Activated CD8-positive, alpha-beta T cell treated with anti-CD3 and anti-CD28 coated beads, Interleukin-2, amount 10 ng/mL, durations not matched to agents 7 days and 5 days (primary cell): ENCODE data around the gene MKS1. TPM values are rescaled to one million over a fixed set of nuclear protein-coding genes. Genes with fewer than 3 reads are reported as not detected.

Experiments used
- ATAC-seq: fragments of 150-1000 bp; cut with Tn5 transposase; one replicate; pipeline ENCODE4 v1.10.0; 2021; ENCODE audit warnings: moderate library complexity
- CTCF ChIA-PET: fragments of 350-600 bp; sonication (Branson Sonifier 250); formaldehyde crosslinking; loops from one replicate; lab custom pipeline; 2021; ENCODE audit warnings: antibody characterized with exemption; lab: Charles Lee
- POLR2A ChIA-PET: fragments of 350-600 bp; sonication (Branson Sonifier 250); formaldehyde crosslinking; loops from one replicate; lab custom pipeline; 2021; ENCODE audit warnings: antibody characterized with exemption; lab: Charles Lee
- DNase-seq: peaks from one replicate; pipeline ENCODE4 v3.0.0-alpha.2; 2020
- H3K27ac Mint-ChIP-seq: one replicate; pipeline ENCODE4 v1.8.0; 2021; ENCODE audit warnings: mild to moderate bottlenecking, mixed read lengths
- H3K27me3 Mint-ChIP-seq: one replicate; pipeline ENCODE4 v1.8.0; 2021; ENCODE audit warnings: low read depth, mixed read lengths
- H3K36me3 Mint-ChIP-seq: one replicate; pipeline ENCODE4 v1.8.0; 2021; ENCODE audit warnings: low read depth, mixed read lengths
- H3K4me1 Mint-ChIP-seq: one replicate; pipeline ENCODE4 v1.8.0; 2021; ENCODE audit warnings: low read depth, mixed read lengths
- H3K4me3 Mint-ChIP-seq: one replicate; pipeline ENCODE4 v1.8.0; 2021; ENCODE audit warnings: mild to moderate bottlenecking, mixed read lengths
- H3K9me3 Mint-ChIP-seq: one replicate; pipeline ENCODE4 v1.8.0; 2022; ENCODE audit warnings: mixed read lengths; ENCODE audit not compliant: insufficient read depth
- total RNA-seq, 2 experiments: library from RNA; stranded (reverse); gene quantifications; one replicate each; pipeline ENCODE4 v1.2.3, GENCODE V29; 2021

The MKS1 gene
- total RNA-seq, 2 experiments from 2014 or later = 16.1 to 17.6 TPM

DNA sequence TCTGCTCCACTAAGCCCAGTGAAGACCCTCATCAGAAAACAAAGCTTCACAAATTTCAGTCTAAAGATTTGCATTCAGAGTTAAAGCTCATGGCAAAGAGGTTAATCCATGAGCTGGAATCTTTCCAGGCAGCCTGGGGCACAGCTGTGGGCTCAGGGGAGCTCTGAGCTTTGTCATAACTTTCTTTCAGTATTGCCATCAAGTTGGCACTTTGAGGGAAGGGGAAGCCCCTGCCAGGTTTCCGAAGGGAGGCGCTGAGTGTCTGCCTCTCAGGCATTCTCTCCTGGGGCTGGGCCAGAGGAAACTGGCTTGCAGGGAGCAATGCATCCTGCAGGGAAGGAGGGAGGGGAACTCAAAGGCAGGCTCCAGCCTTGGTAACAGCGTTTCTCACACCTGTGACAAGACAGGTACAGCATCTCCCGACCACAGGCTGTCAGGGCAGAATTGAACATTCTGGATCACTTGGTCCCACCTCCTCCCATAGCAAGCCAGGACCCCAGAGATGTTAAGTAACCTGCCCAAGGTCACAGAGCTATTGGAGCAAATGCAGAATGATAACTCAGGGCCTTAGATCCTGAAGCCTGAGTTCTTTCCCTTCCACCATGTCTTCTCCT is 23.2 kb upstream of the MKS1 start:
- H3K27me3 Mint-ChIP-seq = peaks cover 54% of the 10 kb centered on the region
- no peaks in the 10 kb centered on the region for H3K36me3 Mint-ChIP-seq
- ATAC-seq (no peak), DNase-seq (peak; percentile 18)
- H3K9me3 Mint-ChIP-seq = no peaks in the 10 kb centered on the region
- ChIA-PET POLR2A (interaction anchor here (0.6 kb wide), 1 partner anchor 113 kb away, joined by 3 read pairs; no protein-coding TSS in a partner anchor), CTCF (interaction anchor here (1.2 to 1.4 kb wide), 2 partner anchors 8 to 22 kb away, joined by 3 to 4 read pairs; no protein-coding TSS in a partner anchor)
- H3K27ac Mint-ChIP-seq = no peak overlapping the region
- H3K4me1 Mint-ChIP-seq = peaks cover 8% of the 10 kb centered on the region
- no peak overlapping the region for H3K4me3 Mint-ChIP-seq

DNA sequence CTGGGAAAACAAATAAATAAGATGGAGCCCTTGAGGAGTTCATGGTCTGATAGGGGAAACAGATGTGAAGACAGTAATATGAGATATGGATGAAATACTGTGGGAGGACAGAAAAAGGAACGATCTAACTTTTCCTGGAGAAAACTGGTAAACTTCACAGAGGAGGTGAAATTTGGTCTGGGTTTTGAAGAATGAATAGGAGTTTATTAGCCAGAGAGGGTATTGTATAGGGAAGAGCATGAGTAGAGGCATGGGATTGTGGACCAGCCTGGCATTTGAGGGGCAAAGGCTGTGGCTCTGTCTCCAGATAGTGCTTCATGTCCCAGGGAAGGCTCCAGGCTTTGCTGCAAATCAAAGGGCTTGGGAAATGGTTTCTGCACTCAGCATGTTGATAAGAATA is 20.9 kb upstream of the MKS1 start:
- ATAC-seq (no peak), DNase-seq (no peak)
- H3K27ac Mint-ChIP-seq = no peak overlapping the region
- CTCF ChIA-PET = no interaction called here
- H3K27me3 Mint-ChIP-seq = peaks cover 60% of the 10 kb centered on the region
- H3K4me1 Mint-ChIP-seq = peaks cover 5% of the 10 kb centered on the region
- no peaks in the 10 kb centered on the region for H3K36me3 Mint-ChIP-seq
- POLR2A ChIA-PET = no interaction called here
- no peaks in the 10 kb centered on the region for H3K9me3 Mint-ChIP-seq
- H3K4me3 Mint-ChIP-seq = no peak overlapping the region

DNA sequence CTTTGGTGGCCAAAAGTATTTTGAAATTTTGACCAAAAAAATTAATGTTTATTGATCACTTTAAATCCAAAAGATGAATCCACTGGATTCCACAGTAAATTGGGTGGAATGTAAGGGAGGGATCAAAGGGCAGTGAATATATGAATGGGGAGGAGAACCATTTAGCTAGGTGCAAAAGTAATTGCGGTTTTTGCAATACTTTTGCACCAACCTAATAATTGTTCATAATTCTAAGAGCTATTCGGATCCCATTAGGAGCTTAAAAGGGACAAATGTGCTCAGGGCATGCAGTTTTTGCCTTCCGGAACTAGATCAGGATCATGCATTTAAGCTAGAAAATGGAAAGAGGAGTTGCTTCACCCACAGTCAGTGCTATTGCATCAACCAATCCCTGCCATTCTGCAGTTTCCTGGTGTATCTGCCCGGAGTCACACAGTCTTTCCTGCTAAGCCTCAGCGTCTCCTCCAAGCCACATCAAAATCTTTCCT is 19.1 kb upstream of the MKS1 start, which contains the start of gene LPO:
Gene LPO, plus strand, starts transcription at position 438 of the 488 bp plus-strand sequence. CDS start 4,396 bp downstream, outside the sequence.
- Mint-ChIP-seq H3K9me3 (no peaks in the 10 kb centered on the region), H3K27ac (no peak within 1 kb of the TSS), H3K27me3 (peaks cover 59% of the 10 kb centered on the region), H3K4me1 (no peaks in the 10 kb centered on the region), H3K4me3 (no peak within 1 kb of the TSS), H3K36me3 (no peaks in the 10 kb centered on the region)
- ATAC-seq (no peak), DNase-seq (no peak)
- CTCF ChIA-PET = interaction anchor here (1.1 to 3.1 kb wide), 5 partner anchors 8 to 38 kb away, joined by 3 to 20 read pairs (median 4); partner anchors contain the start of gene MKS1
- POLR2A ChIA-PET = interaction anchor here (0.9 kb wide), 1 partner anchor 9 kb away, joined by 4 read pairs; no protein-coding TSS in a partner anchor

DNA sequence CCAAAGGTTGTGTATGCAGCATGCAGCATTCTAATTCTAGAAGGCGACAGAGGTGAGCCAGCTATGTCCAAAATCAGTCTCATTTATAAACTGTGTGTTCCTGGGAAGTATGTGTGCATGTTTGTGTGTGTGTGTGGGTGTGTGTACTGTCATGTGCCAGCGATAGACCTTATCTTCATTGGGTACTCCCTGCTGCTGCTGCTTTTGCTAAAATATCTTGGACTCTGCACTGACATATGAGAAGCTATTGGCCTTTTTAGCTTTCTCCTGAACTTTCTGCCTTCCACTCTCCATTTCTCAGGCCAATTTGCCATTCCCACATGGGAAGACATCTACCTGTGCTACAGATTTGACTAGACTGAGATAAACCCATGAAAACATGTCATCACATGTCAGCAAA is 17.3 kb upstream of the MKS1 start:
- Mint-ChIP-seq H3K27me3 (peaks cover 47% of the 10 kb centered on the region), H3K27ac (no peak overlapping the region), H3K4me1 (peaks cover 11% of the 10 kb centered on the region), H3K4me3 (no peak overlapping the region), H3K9me3 (no peaks in the 10 kb centered on the region), H3K36me3 (no peaks in the 10 kb centered on the region)
- peak; percentile 9 for DNase-seq
- CTCF ChIA-PET = interaction anchor here (0.8 to 3.1 kb wide), 6 partner anchors 9 to 211 kb away, joined by 3 to 20 read pairs (median 4); no protein-coding TSS in a partner anchor
- POLR2A ChIA-PET = interaction anchor here (0.6 kb wide), 1 partner anchor 69 kb away, joined by 3 read pairs; no protein-coding TSS in a partner anchor
- ATAC-seq = no peak

DNA sequence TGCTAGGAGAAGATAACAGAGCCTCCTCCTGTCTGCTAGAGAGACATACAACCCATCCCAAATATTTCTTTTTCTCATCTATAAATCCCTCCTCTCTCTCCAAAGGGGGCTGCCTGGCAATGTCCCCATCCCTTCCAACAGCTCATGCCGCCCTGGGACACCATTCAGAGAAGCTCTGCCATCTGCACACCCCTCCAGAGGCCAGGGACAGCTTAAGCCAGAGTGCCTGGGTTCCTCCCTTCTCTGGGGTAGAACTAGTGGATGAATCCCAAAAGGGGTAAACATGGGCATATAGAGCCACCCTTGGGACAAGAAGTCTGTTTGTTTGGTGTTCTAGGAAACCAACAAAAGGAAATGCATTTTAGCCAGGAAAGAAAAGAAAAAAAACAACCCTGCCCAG is 16.8 kb upstream of the MKS1 start:
- no peak overlapping the region for H3K27ac Mint-ChIP-seq
- no peak overlapping the region for H3K4me3 Mint-ChIP-seq
- CTCF ChIA-PET = interaction anchor here (1.1 to 1.6 kb wide), 3 partner anchors 12 to 35 kb away, joined by 4 to 7 read pairs (median 5); no protein-coding TSS in a partner anchor
- H3K27me3 Mint-ChIP-seq = peaks cover 48% of the 10 kb centered on the region
- POLR2A ChIA-PET = interaction anchor here (0.6 kb wide), 1 partner anchor 125 kb away, joined by 4 read pairs; no protein-coding TSS in a partner anchor
- H3K36me3 Mint-ChIP-seq = no peaks in the 10 kb centered on the region
- DNase-seq = no peak
- H3K9me3 Mint-ChIP-seq = no peaks in the 10 kb centered on the region
- H3K4me1 Mint-ChIP-seq = peaks cover 11% of the 10 kb centered on the region
- no peak for ATAC-seq

DNA sequence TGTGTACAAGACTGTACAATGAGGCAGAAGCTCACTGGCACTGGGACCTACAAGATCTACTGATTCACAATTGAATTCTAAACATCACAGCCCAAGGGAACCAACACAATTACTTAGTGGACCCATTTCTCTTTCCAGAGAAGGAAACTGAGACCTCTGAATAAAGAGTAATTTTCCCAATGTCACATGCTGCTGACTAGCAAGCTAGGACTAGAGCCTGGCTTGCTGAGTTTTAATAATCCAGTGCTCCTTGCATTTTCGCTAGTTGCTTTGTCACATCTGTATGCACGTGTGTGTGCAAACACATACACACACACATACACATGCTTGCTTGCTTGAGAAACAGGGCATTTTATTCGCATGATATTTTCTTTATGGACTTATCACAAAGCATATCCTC is 15.5 kb upstream of the MKS1 start:
- ChIA-PET POLR2A (no interaction called here), CTCF (interaction anchor here (1.2 kb wide), 2 partner anchors 16 to 34 kb away, joined by 3 to 5 read pairs; no protein-coding TSS in a partner anchor)
- ATAC-seq = no peak
- Mint-ChIP-seq H3K4me1 (peaks cover 11% of the 10 kb centered on the region), H3K27ac (no peak overlapping the region), H3K27me3 (peaks cover 39% of the 10 kb centered on the region), H3K36me3 (no peaks in the 10 kb centered on the region), H3K4me3 (no peak overlapping the region), H3K9me3 (no peaks in the 10 kb centered on the region)
- no peak for DNase-seq

DNA sequence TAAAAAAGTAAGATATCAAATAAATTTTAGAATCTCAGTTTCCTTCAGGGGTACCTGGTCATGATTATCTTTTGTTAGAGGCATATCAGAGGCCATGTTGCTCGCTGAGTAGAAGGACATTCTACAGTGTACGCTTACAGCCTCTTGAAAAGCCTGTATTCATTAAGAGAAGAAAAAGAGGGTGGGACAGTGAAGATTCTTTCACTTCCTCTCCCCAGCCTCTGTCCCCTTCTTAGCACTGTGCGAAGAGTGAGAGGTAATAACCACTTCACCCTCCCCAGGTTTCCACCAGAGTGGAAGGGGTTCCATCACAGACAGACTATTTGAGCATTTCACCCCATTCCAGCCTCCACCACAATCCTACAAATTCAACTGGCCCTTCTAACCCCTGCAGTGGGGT is 14.5 kb upstream of the MKS1 start:
- Mint-ChIP-seq H3K36me3 (no peaks in the 10 kb centered on the region), H3K27me3 (peaks cover 34% of the 10 kb centered on the region), H3K27ac (no peak overlapping the region), H3K4me1 (peaks cover 11% of the 10 kb centered on the region), H3K9me3 (no peaks in the 10 kb centered on the region), H3K4me3 (no peak overlapping the region)
- DNase-seq (no peak), ATAC-seq (no peak)
- CTCF ChIA-PET = no interaction called here
- POLR2A ChIA-PET = no interaction called here

DNA sequence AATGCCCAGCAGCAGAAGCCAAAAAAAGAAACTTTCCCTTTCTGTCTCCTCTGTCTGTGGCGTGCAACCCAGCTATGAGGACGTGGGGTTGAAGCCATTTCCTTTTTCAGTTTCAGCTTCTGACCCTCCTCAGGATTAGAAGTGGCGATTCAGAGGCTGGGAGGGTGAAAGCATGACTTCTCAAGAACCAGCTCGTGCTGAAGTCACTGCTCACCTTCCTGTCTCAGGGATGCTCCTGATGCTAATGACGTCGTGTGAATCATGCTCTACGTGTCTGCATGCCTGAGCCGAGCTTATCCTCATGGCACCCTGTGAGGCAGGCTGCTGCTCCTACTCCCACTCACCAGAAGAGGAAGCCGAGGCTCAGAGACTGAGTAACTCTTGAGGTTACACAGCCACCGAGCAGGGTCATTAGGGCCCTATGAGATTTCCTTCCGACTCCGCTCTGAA is 13.7 kb upstream of the MKS1 start:
- no peak for DNase-seq
- H3K9me3 Mint-ChIP-seq = no peaks in the 10 kb centered on the region
- ATAC-seq = no peak
- peaks cover 11% of the 10 kb centered on the region for H3K4me1 Mint-ChIP-seq
- no peaks in the 10 kb centered on the region for H3K36me3 Mint-ChIP-seq
- H3K4me3 Mint-ChIP-seq = no peak overlapping the region
- H3K27me3 Mint-ChIP-seq = peaks cover 38% of the 10 kb centered on the region
- ChIA-PET POLR2A (no interaction called here), CTCF (interaction anchor here (0.9 to 3.1 kb wide), 3 partner anchors 12 to 17 kb away, joined by 4 to 14 read pairs (median 6); no protein-coding TSS in a partner anchor)
- no peak overlapping the region for H3K27ac Mint-ChIP-seq

DNA sequence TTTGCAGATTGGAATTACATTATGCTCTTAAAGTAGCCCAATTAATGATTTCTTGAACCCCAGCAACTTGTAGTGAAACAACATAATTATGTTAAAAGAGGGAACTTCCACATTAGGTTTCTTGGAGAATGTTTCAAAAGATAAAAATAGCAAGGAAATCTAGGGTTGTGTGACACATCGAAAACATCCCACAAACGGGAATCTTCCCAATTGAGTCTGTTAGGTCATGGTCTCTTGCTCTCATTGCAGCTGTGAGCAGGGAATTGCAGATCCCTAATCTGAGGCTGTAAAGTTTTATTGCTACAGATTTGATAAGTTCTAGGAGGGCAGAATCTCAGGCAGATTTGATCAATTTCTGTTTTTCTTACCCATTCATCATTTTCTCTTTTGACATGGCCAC is 12.6 kb upstream of the MKS1 start:
- no peak for DNase-seq
- POLR2A ChIA-PET = no interaction called here
- H3K36me3 Mint-ChIP-seq = no peaks in the 10 kb centered on the region
- CTCF ChIA-PET = interaction anchor here (1.2 to 3.1 kb wide), 5 partner anchors 10 to 18 kb away, joined by 3 to 14 read pairs (median 6); partner anchors contain the start of gene MKS1
- H3K9me3 Mint-ChIP-seq = no peaks in the 10 kb centered on the region
- ATAC-seq = no peak
- no peak overlapping the region for H3K27ac Mint-ChIP-seq
- peaks cover 42% of the 10 kb centered on the region for H3K27me3 Mint-ChIP-seq
- no peak overlapping the region for H3K4me3 Mint-ChIP-seq
- H3K4me1 Mint-ChIP-seq = peaks cover 11% of the 10 kb centered on the region

DNA sequence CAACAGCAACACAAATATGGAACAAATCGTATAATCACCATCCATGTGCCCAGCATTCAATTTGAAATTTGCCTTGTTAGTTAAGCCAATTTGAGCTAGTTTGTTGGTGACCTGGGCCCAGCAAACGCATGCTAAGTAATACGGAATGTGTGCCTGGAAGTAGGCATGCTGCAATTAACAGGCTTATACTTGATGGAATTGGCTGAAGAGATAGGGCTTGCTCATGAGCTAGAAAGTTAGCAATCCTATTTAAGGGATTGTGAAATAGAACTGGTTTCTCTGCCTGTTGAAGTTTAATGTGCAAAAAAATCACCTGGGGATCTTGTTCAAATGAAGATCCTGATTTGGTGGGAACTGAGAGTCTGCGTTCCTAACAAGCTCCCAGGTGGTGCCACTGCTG is 10.8 kb upstream of the MKS1 start:
- peaks cover 31% of the 10 kb centered on the region for H3K27me3 Mint-ChIP-seq

DNA sequence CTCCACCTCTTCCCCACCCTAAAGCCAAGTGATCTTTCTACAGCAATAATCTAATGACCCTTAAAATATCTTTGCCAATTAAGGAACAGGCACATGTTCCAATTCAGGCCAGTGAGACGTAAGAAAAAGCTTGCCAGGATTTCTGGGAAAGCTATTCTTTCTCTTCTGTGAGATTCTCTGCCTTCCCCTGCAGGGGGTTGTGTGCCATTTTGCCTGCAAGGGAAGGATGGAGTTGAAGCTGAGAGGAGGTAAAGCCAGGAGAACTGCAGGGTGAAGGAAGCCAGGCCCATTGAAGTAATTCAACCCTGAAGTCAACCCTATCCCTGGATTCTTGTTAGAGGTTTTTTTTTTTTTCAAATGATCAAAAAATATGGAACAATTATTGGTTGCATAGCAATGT is 10.3 kb upstream of the MKS1 start:
- CTCF ChIA-PET = interaction anchor here (2.9 kb wide), 1 partner anchor 20 kb away, joined by 14 read pairs; no protein-coding TSS in a partner anchor
- Mint-ChIP-seq H3K27ac (no peak overlapping the region), H3K4me3 (no peak overlapping the region), H3K9me3 (no peaks in the 10 kb centered on the region), H3K27me3 (peaks cover 27% of the 10 kb centered on the region), H3K4me1 (peaks cover 13% of the 10 kb centered on the region), H3K36me3 (no peaks in the 10 kb centered on the region)
- DNase-seq (no peak), ATAC-seq (no peak)
- POLR2A ChIA-PET = interaction anchor here (1.0 kb wide), 1 partner anchor 9 kb away, joined by 4 read pairs; the partner anchor contains the start of gene LPO

More for the DNA sequence above, 10.8 kb upstream of the MKS1 start:
- no peak for ATAC-seq
- H3K9me3 Mint-ChIP-seq = no peaks in the 10 kb centered on the region
- DNase-seq = no peak
- H3K27ac Mint-ChIP-seq = no peak overlapping the region
- ChIA-PET POLR2A (no interaction called here), CTCF (interaction anchor here (1.4 to 3.1 kb wide), 3 partner anchors 18 to 28 kb away, joined by 3 to 14 read pairs (median 14); no protein-coding TSS in a partner anchor)
- H3K4me3 Mint-ChIP-seq = no peak overlapping the region
- H3K4me1 Mint-ChIP-seq = peaks cover 11% of the 10 kb centered on the region
- no peaks in the 10 kb centered on the region for H3K36me3 Mint-ChIP-seq
